ENCODE measurements around the gene PHKA2.
"Not testable (repeated sequence)": the region's sequence is repeated elsewhere in the genome, so short reads cannot be mapped to it uniquely, and the experiment has no call there.

Gene PHKA2

GRCh38 chrX:18983666-18984380 is at the start of gene PHKA2:
TSS of gene PHKA2 (minus strand) at chrX:18984114. CDS start at chrX:18983932, 182 bp downstream.
- peak in 9 of 10 donors; percentile 15 to 89 (median 32) for DNase-seq
- intact Hi-C loops (cut with DNase I): no loop called here

GRCh38 chrX:19030805-19031204 is 46.9 kb upstream of the PHKA2 start:
- intact Hi-C loops (cut with DNase I): no loop called here
- DNase-seq: no peak

GRCh38 chrX:19028560-19028959 is 44.6 kb upstream of the PHKA2 start:
- intact Hi-C loops (cut with DNase I): no loop called here

GRCh38 chrX:19024366-19024765 is 40.5 kb upstream of the PHKA2 start:
- intact Hi-C loops (cut with DNase I): no loop called here

More at GRCh38 chrX:19028560-19028959, 44.6 kb upstream of the PHKA2 start:
- DNase-seq: no peak

GRCh38 chrX:19019996-19020395 is 36.1 kb upstream of the PHKA2 start:
- no peak for DNase-seq
- intact Hi-C loops (cut with DNase I): no loop called here

More at GRCh38 chrX:19024366-19024765, 40.5 kb upstream of the PHKA2 start:
- DNase-seq: no peak

- intact Hi-C loops (cut with DNase I): no loop called here
- DNase-seq: peak in 1 of 10 donors; percentile 9
Measured at GRCh38 chrX:19017271-19017670, 33.4 kb upstream of the PHKA2 start.

GRCh38 chrX:19016614-19017013 is 32.7 kb upstream of the PHKA2 start:
- intact Hi-C loops (cut with DNase I); DNase-seq: not testable (repeated sequence)

GRCh38 chrX:19007868-19008267 is 24.0 kb upstream of the PHKA2 start:
- no peak for DNase-seq
- intact Hi-C loops (cut with DNase I): no loop called here

GRCh38 chrX:19007011-19007410 is 23.1 kb upstream of the PHKA2 start:
- DNase-seq: no peak
- intact Hi-C loops (cut with DNase I): no loop called here

- intact Hi-C loops (cut with DNase I): no loop called here
- DNase-seq: no peak
Measured at GRCh38 chrX:19005909-19006308, 22.0 kb upstream of the PHKA2 start.

GRCh38 chrX:19003756-19004155 is 19.8 kb upstream of the PHKA2 start:
- no peak for DNase-seq

GRCh38 chrX:18998653-18999052 is 14.7 kb upstream of the PHKA2 start:
- DNase-seq: no peak
- intact Hi-C loops (cut with DNase I): no loop called here

More at GRCh38 chrX:19003756-19004155, 19.8 kb upstream of the PHKA2 start:
- intact Hi-C loops (cut with DNase I): no loop called here

GRCh38 chrX:18997916-18998315 is 14.0 kb upstream of the PHKA2 start:
- intact Hi-C loops (cut with DNase I): no loop called here
- DNase-seq: no peak

- DNase-seq: no peak
- intact Hi-C loops (cut with DNase I): no loop called here
Measured at GRCh38 chrX:18996536-18996935, 12.6 kb upstream of the PHKA2 start.

- intact Hi-C loops (cut with DNase I): no loop called here
- DNase-seq: no peak
Measured at GRCh38 chrX:18995221-18995620, 11.3 kb upstream of the PHKA2 start.

- intact Hi-C loops (cut with DNase I): no loop called here
- no peak for DNase-seq
Measured at GRCh38 chrX:18994713-18995112, 10.8 kb upstream of the PHKA2 start.

- DNase-seq: no peak
- intact Hi-C loops (cut with DNase I): no loop called here
Measured at GRCh38 chrX:18992829-18993228, 8.9 kb upstream of the PHKA2 start.

- no peak for DNase-seq
- intact Hi-C loops (cut with DNase I): no loop called here
Measured at GRCh38 chrX:18985186-18985435, 1.2 kb upstream of the PHKA2 start.

GRCh38 chrX:18984381-18985185 is 669 bp upstream of the PHKA2 start:
- peak; percentile 57 to 96 (median 72) for DNase-seq
- intact Hi-C loops (cut with DNase I): no loop called here

- intact Hi-C loops (cut with DNase I): no loop called here
- DNase-seq: no peak
Measured at GRCh38 chrX:18981124-18981807, 2.6 kb downstream of the PHKA2 start.

GRCh38 chrX:18980262-18980661 is 3.7 kb downstream of the PHKA2 start:
- DNase-seq; intact Hi-C loops (cut with DNase I): not testable (repeated sequence)

Measured in posterior cingulate gyrus (tissue), 11 donors.